PC-3 (cell line): Measurements from ENCODE around the gene SRCAP. TPM values are rescaled to one million over a fixed set of nuclear protein-coding genes. Genes with fewer than 3 reads are reported as not detected.

Experiments used
- ATAC-seq: fragments of 200-7000 bp; cut with Tn5 transposase; 2 replicates; pipeline ENCODE4 v1.9.1; 2020; ENCODE audit warnings: mild to moderate bottlenecking, moderate library complexity
- BruUV-seq: library from RNA; stranded (reverse); fragments of 400-500 nt; replicated peaks from 2 replicates; lab custom pipeline; 2021; lab: Mats Ljungman, UMichigan
- CTCF ChIA-PET: fragments of 300-600 bp; sonication (Branson Sonifier 250); formaldehyde crosslinking; loops from one replicate; lab custom pipeline; 2022; ENCODE audit warnings: antibody characterized with exemption; lab: Charles Lee
- POLR2A ChIA-PET: fragments of 300-600 bp; sonication (Branson Sonifier 250); formaldehyde crosslinking; loops from one replicate; lab custom pipeline; 2022; ENCODE audit warnings: antibody characterized with exemption; ENCODE audit not compliant: unreplicated experiment; lab: Charles Lee
- DNase-seq: peaks from one replicate; pipeline ENCODE4 v3.0.0-alpha.2; 2015
- H2AFZ ChIP-seq: fragments of 300-600 bp; sonication (generic); 2 replicates; pipeline ENCODE4 v1.6.0; 2016; ENCODE audit warnings: antibody characterized with exemption, low read length
- H3F3A ChIP-seq: fragments of 300-600 bp; sonication (generic); one replicate; pipeline ENCODE4 v1.6.0; 2017; ENCODE audit warnings: antibody characterized with exemption, low read length, control low read depth, mild to moderate bottlenecking; ENCODE audit not compliant: unreplicated experiment
- H3K27ac ChIP-seq: fragments of 300-600 bp; sonication (generic); 2 replicates; pipeline ENCODE4 v1.5.1; 2016; ENCODE audit warnings: mild to moderate bottlenecking, low read length
- H3K27me3 ChIP-seq: fragments of 300-600 bp; sonication (generic); 2 replicates; pipeline ENCODE4 v1.6.1; 2016; ENCODE audit warnings: low read length, mixed read lengths
- H3K36me3 ChIP-seq: fragments of 300-600 bp; sonication (generic); 2 replicates; pipeline ENCODE4 v1.6.1; 2016; ENCODE audit warnings: low read depth, mixed run types, low read length, mixed read lengths
- H3K4me1 ChIP-seq: fragments of 300-600 bp; sonication (generic); 2 replicates; pipeline ENCODE4 v1.5.1; 2016; ENCODE audit warnings: low read length; ENCODE audit not compliant: insufficient read depth
- H3K4me2 ChIP-seq: fragments of 300-600 bp; sonication (generic); 2 replicates; pipeline ENCODE4 v1.6.0; 2016; ENCODE audit warnings: low read length
- H3K4me3 ChIP-seq: fragments of 300-600 bp; sonication (generic); 2 replicates; pipeline ENCODE4 v1.5.1; 2016; ENCODE audit warnings: mild to moderate bottlenecking, low read length, mixed read lengths
- H3K79me2 ChIP-seq: fragments of 300-600 bp; sonication (generic); 2 replicates; pipeline ENCODE4 v1.6.1; 2017; ENCODE audit warnings: low read length, mixed read lengths
- H3K9ac ChIP-seq: fragments of 300-600 bp; sonication (generic); 2 replicates; pipeline ENCODE4 v1.6.0; 2016; ENCODE audit warnings: mild to moderate bottlenecking, low read length
- H3K9me2 ChIP-seq: fragments of 300-600 bp; sonication (generic); replicated peaks from 2 replicates; pipeline ENCODE4 v1.6.1; 2016; ENCODE audit warnings: mixed run types, low read length, mixed read lengths
- H3K9me3 ChIP-seq: fragments of 300-600 bp; sonication (generic); 2 replicates; pipeline ENCODE4 v1.6.1; 2016; ENCODE audit warnings: low read length, mixed read lengths
- H4K20me1 ChIP-seq: fragments of 300-600 bp; sonication (generic); 2 replicates; pipeline ENCODE4 v1.6.1; 2016; ENCODE audit warnings: low read length, mixed read lengths
- CTCF ChIP-seq: fragments of 300-600 bp; sonication (generic); conservative IDR thresholded peaks from 2 replicates; pipeline ENCODE4 v1.5.1; 2017; ENCODE audit warnings: antibody characterized with exemption, low read depth, mild to moderate bottlenecking, low read length
- EZH2 ChIP-seq: fragments of 300-600 bp; sonication (generic); IDR thresholded peaks from one replicate; pipeline ENCODE4 v1.6.1; 2017; ENCODE audit warnings: antibody characterized with exemption, mild to moderate bottlenecking, low read length; ENCODE audit not compliant: unreplicated experiment
- EZH2phosphoT487 ChIP-seq: fragments of 300-600 bp; sonication (generic); IDR thresholded peaks from 2 replicates; pipeline ENCODE4 v1.6.1; 2018; ENCODE audit warnings: mild to moderate bottlenecking, antibody characterized with exemption, low read length, borderline replicate concordance
- intact Hi-C: fragments of 100-400 bp; cut with micrococcal nuclease; formaldehyde crosslinking; loops from 2 replicates; pipeline ENCODE4 v1.9.0; 2023
- total RNA-seq: library from RNA; depleted of rRNA; stranded (reverse); fragments of >200 nt; gene quantifications from 2 replicates; pipeline ENCODE4 v1.2.3, GENCODE V29; 2014

Gene SRCAP
- total RNA-seq, 1 experiment from 2014 or later, result 19.0 TPM

DNA sequence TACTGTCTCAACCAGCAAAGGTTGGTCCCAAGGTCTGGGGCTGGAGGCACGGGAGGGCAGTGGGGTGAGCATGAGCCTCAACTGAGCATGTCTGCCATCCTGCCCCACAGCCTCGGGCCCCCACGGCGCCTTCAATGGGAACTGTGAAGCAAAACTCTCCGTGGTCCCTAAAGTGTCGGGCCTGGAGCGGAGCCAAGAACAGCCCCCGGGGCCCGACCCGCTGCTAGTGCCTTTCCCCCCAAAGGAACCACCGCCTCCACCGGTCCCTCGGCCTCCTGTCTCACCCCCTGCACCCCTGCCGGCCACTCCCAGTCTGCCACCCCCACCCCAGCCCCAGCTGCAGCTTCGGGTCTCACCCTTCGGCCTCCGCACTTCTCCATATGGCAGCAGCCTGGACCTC, 36.5 kb upstream of the SRCAP start:
- no TSS peak for BruUV-seq
- CTCF ChIA-PET, result no interaction called here
- Histone ChIP-seq H3K9ac (no peak overlapping the region), H2AFZ (no peak overlapping the region), H3K4me3 (no peak overlapping the region), H3F3A (no peaks in the 10 kb centered on the region), H3K9me3 (no peaks in the 10 kb centered on the region), H3K9me2 (no peaks in the 10 kb centered on the region), H3K4me2 (no peak overlapping the region), H3K4me1 (peaks cover 15% of the 10 kb centered on the region), H3K27ac (no peak overlapping the region), H3K27me3 (no peaks in the 10 kb centered on the region), H4K20me1 (no peaks in the 10 kb centered on the region), H3K79me2 (peaks cover 39% of the 10 kb centered on the region), H3K36me3 (peaks cover 16% of the 10 kb centered on the region)
- ATAC-seq, result no peak
- intact Hi-C loops, result no loop called here
- DNase-seq, result no peak
- POLR2A ChIA-PET, result no interaction called here
- no peak for TF ChIP-seq EZH2phosphoT487
- no peak for TF ChIP-seq CTCF
- TF ChIP-seq EZH2, result no peak

GRCh38 chr16:30663038-30663437, 35.9 kb upstream of the SRCAP start:
- H3K9me2 ChIP-seq, result no peaks in the 10 kb centered on the region
- no peaks in the 10 kb centered on the region for H3K27me3 ChIP-seq
- no peak for DNase-seq
- peaks cover 13% of the 10 kb centered on the region for H3K4me1 ChIP-seq
- H3K4me2 ChIP-seq, result no peak overlapping the region
- H3K9ac ChIP-seq, result no peak overlapping the region
- no peaks in the 10 kb centered on the region for H3K9me3 ChIP-seq
- no peaks in the 10 kb centered on the region for H4K20me1 ChIP-seq
- H3K4me3 ChIP-seq, result no peak overlapping the region
- no TSS peak for BruUV-seq
- no peak overlapping the region for H2AFZ ChIP-seq
- CTCF ChIA-PET, result interaction anchor here (0.5 kb wide), 1 partner anchor 149 kb away, joined by 4 read pairs; no protein-coding TSS in a partner anchor
- POLR2A ChIA-PET, result no interaction called here
- H3F3A ChIP-seq, result no peaks in the 10 kb centered on the region
- H3K27ac ChIP-seq, result no peak overlapping the region
- H3K79me2 ChIP-seq, result peaks cover 39% of the 10 kb centered on the region
- TF ChIP-seq CTCF, result no peak
- TF ChIP-seq EZH2, result no peak
- TF ChIP-seq EZH2phosphoT487, result no peak
- ATAC-seq, result no peak
- intact Hi-C loops, result no loop called here
- peaks cover 16% of the 10 kb centered on the region for H3K36me3 ChIP-seq

DNA sequence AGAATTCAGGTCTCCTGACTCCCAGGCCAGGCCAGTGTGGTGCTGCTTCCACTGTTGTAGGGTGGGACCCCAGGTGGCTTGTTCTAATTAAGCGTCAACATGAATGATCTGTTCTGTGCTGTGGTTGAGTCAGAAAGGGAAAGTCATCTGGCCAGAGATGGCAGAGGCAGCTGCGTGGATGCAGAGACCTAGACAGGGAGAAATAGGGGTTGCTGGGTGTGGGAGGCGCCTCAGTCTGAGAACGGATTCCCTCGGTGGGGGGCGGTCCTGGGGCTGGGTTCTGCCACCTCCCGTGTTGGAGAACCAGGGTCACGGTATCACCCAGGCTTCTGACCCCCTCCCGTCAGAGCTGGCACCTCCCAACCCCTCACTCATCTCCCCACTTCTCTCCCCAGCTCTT, 35.2 kb upstream of the SRCAP start:
- Histone ChIP-seq H3F3A (no peaks in the 10 kb centered on the region), H3K9ac (no peak overlapping the region), H4K20me1 (no peaks in the 10 kb centered on the region), H3K79me2 (peaks cover 39% of the 10 kb centered on the region), H3K4me1 (peaks cover 13% of the 10 kb centered on the region), H3K4me2 (no peak overlapping the region), H3K27me3 (no peaks in the 10 kb centered on the region), H3K4me3 (no peak overlapping the region), H3K9me2 (no peaks in the 10 kb centered on the region), H3K9me3 (no peaks in the 10 kb centered on the region), H2AFZ (no peak overlapping the region), H3K36me3 (peaks cover 16% of the 10 kb centered on the region), H3K27ac (no peak overlapping the region)
- intact Hi-C loops, result no loop called here
- ChIA-PET POLR2A (no interaction called here), CTCF (no interaction called here)
- DNase-seq (no peak), ATAC-seq (no peak)
- TF ChIP-seq EZH2phosphoT487 (no peak), EZH2 (no peak), CTCF (no peak)
- no TSS peak for BruUV-seq
